IPS-NIHi7 (cell line): ENCODE measurements around the gene SAP130.

ENCODE experiments used
- DNase-seq: peaks from one replicate; pipeline ENCODE4 v3.0.0; 2012; ENCODE audit warnings: mixed read lengths; ENCODE audit errors: extremely low spot score

SAP130 gene

GRCh38 chr2:127893494-127893893 is 134.4 kb downstream of the SAP130 start:
- peak; percentile 43 for DNase-seq

- no peak for DNase-seq
Observed at GRCh38 chr2:127893033-127893432, 134.8 kb downstream of the SAP130 start.

GRCh38 chr2:127891811-127892210 is 136.0 kb downstream of the SAP130 start:
- DNase-seq = no peak
